Measurements from ENCODE around the gene ATF1. TPM values are rescaled to one million over a fixed set of nuclear protein-coding genes. Genes with fewer than 3 reads are reported as not detected.

The ATF1 gene
- total and polyA plus RNA-seq, 12 donors, result 6.7 to 58.3 (median 37.7) TPM

- H3K27me3 ChIP-seq, result no peaks in the 10 kb centered on the region
- H3K9me3 ChIP-seq (replicated peaks in 1 of 3), result no peaks in the 10 kb centered on the region
- H3K4me3 ChIP-seq, result no peak overlapping the region
- DNase-seq, result no peak
- H3K27ac ChIP-seq, result no peak overlapping the region
- TF ChIP-seq POLR2A (IDR thresholded peaks at IDR 0.05) (no peak), CTCF (IDR thresholded peaks at IDR 0.05) (no peak)
- intact Hi-C loops (cut with DNase I), result no loop called here
- WGBS, 4 donors, result 82 to 97% (median 88%) methylated on average over 2 of the region's 2 CpGs
- H3K4me1 ChIP-seq (replicated peaks in 1 of 2), result peaks cover 6 to 15% of the 10 kb centered on the region in 2 donors
- H3K36me3 ChIP-seq (replicated peaks in 1 of 2), result peaks cover 0 to 93% of the 10 kb centered on the region in 2 donors
Measured at GRCh38 chr12:50727466-50727865, 36.4 kb upstream of the ATF1 start.

- intact Hi-C loops (cut with DNase I), result no loop called here
Measured at GRCh38 chr12:50728417-50728816, 35.5 kb upstream of the ATF1 start.

DNA sequence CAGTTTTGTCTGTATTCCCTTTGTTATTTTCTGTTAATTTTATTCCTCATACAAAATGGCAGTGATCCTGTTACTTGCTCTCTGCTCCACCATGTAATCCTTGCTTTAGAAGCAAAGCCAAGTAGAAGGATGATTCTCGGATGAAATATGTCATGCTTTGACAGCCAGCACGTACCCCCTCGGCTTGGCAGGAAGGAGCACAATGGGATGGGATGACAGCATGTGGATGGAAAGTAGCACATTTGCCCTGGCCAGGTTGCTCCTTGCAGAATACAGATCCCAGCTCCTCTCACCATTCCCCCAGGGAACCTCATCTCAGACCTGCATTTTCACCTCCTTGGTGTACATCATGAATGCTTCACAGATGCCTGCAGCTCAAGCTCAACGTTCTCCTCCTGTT is 35.1 kb upstream of the ATF1 start:
- DNase-seq, result no peak
- no peak overlapping the region for H3K4me3 ChIP-seq
- H3K9me3 ChIP-seq (replicated peaks in 1 of 3), result no peaks in the 10 kb centered on the region
- H3K27ac ChIP-seq, result no peak overlapping the region
- H3K36me3 ChIP-seq (replicated peaks in 1 of 2), result peaks cover 0 to 95% of the 10 kb centered on the region in 2 donors
- H3K4me1 ChIP-seq (replicated peaks in 1 of 2), result peaks cover 6 to 15% of the 10 kb centered on the region in 2 donors
- WGBS, 4 donors, result 63 to 76% (median 69%) methylated on average over 4 of the region's 4 CpGs
- no peaks in the 10 kb centered on the region for H3K27me3 ChIP-seq
- intact Hi-C loops (cut with DNase I), result no loop called here
- TF ChIP-seq POLR2A (IDR thresholded peaks at IDR 0.05) (no peak), CTCF (IDR thresholded peaks at IDR 0.05) (no peak)

More at GRCh38 chr12:50728417-50728816, 35.5 kb upstream of the ATF1 start:
- peaks cover 6 to 15% of the 10 kb centered on the region in 2 donors for H3K4me1 ChIP-seq (replicated peaks in 1 of 2)
- DNase-seq, result no peak
- peaks cover 0 to 93% of the 10 kb centered on the region in 2 donors for H3K36me3 ChIP-seq (replicated peaks in 1 of 2)
- H3K27ac ChIP-seq, result no peak overlapping the region
- 88 to 91% (median 91%) methylated on average over 7 of the region's 7 CpGs for WGBS, 4 donors
- no peaks in the 10 kb centered on the region for H3K27me3 ChIP-seq
- no peaks in the 10 kb centered on the region for H3K9me3 ChIP-seq (replicated peaks in 1 of 3)
- H3K4me3 ChIP-seq, result no peak overlapping the region
- TF ChIP-seq CTCF (IDR thresholded peaks at IDR 0.05) (no peak), POLR2A (IDR thresholded peaks at IDR 0.05) (no peak)

DNA sequence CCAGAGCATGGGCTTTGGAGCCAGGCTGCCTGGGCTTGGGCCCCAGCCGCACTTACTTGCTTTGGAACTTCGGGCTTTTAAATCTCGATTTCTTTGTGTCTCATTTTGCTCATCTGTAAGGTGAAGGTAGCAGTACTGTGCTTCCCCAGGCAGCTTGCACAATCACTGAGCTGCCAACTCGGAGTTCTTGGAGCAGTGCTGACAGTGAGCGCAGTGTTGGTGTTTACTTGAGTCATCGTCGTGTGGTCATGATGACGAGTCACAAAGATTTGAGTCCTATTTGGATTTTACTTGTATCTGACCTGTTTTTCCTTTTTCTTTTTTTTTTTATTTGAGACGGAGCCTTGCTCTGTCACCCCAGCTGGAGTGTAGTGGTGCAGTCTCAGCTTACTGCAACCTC is 31.3 kb upstream of the ATF1 start:
- H3K9me3 ChIP-seq (replicated peaks in 1 of 3), result no peaks in the 10 kb centered on the region
- H3K27ac ChIP-seq, result peak overlapping the region in 3 of 5 donors; percentile 52 to 70 (median 57)
- no peaks in the 10 kb centered on the region for H3K4me1 ChIP-seq (replicated peaks in 1 of 2)
- peaks cover 0 to 93% of the 10 kb centered on the region in 2 donors for H3K36me3 ChIP-seq (replicated peaks in 1 of 2)
- peak; percentile 43 to 82 (median 74) for DNase-seq
- no peaks in the 10 kb centered on the region for H3K27me3 ChIP-seq
- WGBS, 4 donors, result 63 to 78% (median 67%) methylated on average over 9 of the region's 9 CpGs
- intact Hi-C loops (cut with DNase I), result loop anchor here in 1 of 2 donors (10.0 kb wide), 1 partner anchor 228 kb away; the partner anchor contains the start of gene DIP2B
- H3K4me3 ChIP-seq, result no peak overlapping the region
- TF ChIP-seq POLR2A (IDR thresholded peaks at IDR 0.05) (peak in 1 of 2 donors; percentile 24), CTCF (IDR thresholded peaks at IDR 0.05) (no peak)

Measured in adrenal gland (tissue), 12 donors.